ENCODE measurements around the gene KDELR3.

The KDELR3 gene

GRCh38 chr22:38453996-38454352 lies 13.9 kb upstream of the KDELR3 start:
- H3K9me2 ChIP-seq (ENCODE audit: low read depth, low read length): no peaks in the 10 kb centered on the region
- peaks cover 9% of the 10 kb centered on the region for H3K27me3 ChIP-seq (ENCODE audit: insufficient read depth, low read length)

GRCh38 chr22:38454353-38455075 lies 13.4 kb upstream of the KDELR3 start:
- Histone ChIP-seq H3K4me1 (ENCODE audit: insufficient read depth, low read length, severe bottlenecking) (no peaks in the 10 kb centered on the region), H4K20me1 (ENCODE audit: insufficient read depth, low read length) (no peaks in the 10 kb centered on the region), H2AFZ (ENCODE audit: low read length) (no peak overlapping the region), H3K9me2 (ENCODE audit: low read depth, low read length) (no peaks in the 10 kb centered on the region), H3K36me3 (ENCODE audit: insufficient read depth, low read length) (no peaks in the 10 kb centered on the region), H3K27me3 (ENCODE audit: insufficient read depth, low read length) (peaks cover 9% of the 10 kb centered on the region), H3F3A (ENCODE audit: insufficient read depth, low read length) (no peaks in the 10 kb centered on the region), H3K9me3 (ENCODE audit: low read length) (no peaks in the 10 kb centered on the region), H3K9ac (ENCODE audit: low read length) (no peak overlapping the region), H3K79me2 (ENCODE audit: insufficient read depth, low read length) (no peaks in the 10 kb centered on the region), H3K4me2 (ENCODE audit: low read length) (peak overlapping the region; percentile 29; the same call in 1 of the 2 replicates), H3K4me3 (ENCODE audit: low read depth, low read length, poor library complexity, severe bottlenecking) (no peak overlapping the region), H3K27ac (ENCODE audit: low read depth, low read length, poor library complexity, severe bottlenecking) (no peak overlapping the region)
- TF ChIP-seq CTCF (IDR thresholded peaks at IDR 0.05; ENCODE audit: low read length) (no peak), EZH2 (IDR thresholded peaks at IDR 0.05; ENCODE audit: borderline replicate concordance, low read length) (no peak)

More at GRCh38 chr22:38453996-38454352, 13.9 kb upstream of the KDELR3 start:
- H3K36me3 ChIP-seq (ENCODE audit: insufficient read depth, low read length): no peaks in the 10 kb centered on the region
- H3K27ac ChIP-seq (ENCODE audit: low read depth, low read length, poor library complexity, severe bottlenecking): no peak overlapping the region
- no peak overlapping the region for H3K9ac ChIP-seq (ENCODE audit: low read length)
- no peaks in the 10 kb centered on the region for H3K4me1 ChIP-seq (ENCODE audit: insufficient read depth, low read length, severe bottlenecking)
- no peaks in the 10 kb centered on the region for H3F3A ChIP-seq (ENCODE audit: insufficient read depth, low read length)
- no peaks in the 10 kb centered on the region for H3K79me2 ChIP-seq (ENCODE audit: insufficient read depth, low read length)
- H3K4me2 ChIP-seq (ENCODE audit: low read length): no peak overlapping the region
- H3K9me3 ChIP-seq (ENCODE audit: low read length): no peaks in the 10 kb centered on the region
- H3K4me3 ChIP-seq (ENCODE audit: low read depth, low read length, poor library complexity, severe bottlenecking): no peak overlapping the region
- H2AFZ ChIP-seq (ENCODE audit: low read length): no peak overlapping the region
- TF ChIP-seq EZH2 (IDR thresholded peaks at IDR 0.05; ENCODE audit: borderline replicate concordance, low read length): no peak
- no peak for TF ChIP-seq CTCF (IDR thresholded peaks at IDR 0.05; ENCODE audit: low read length)
- H4K20me1 ChIP-seq (ENCODE audit: insufficient read depth, low read length): no peaks in the 10 kb centered on the region

GRCh38 chr22:38455076-38455529 lies 12.8 kb upstream of the KDELR3 start, which contains the start of gene KCNJ4:
Gene KCNJ4 (minus strand): TSS chr22:38455199. CDS start chr22:38428132, 27,067 bp downstream.
- Histone ChIP-seq H3K36me3 (ENCODE audit: insufficient read depth, low read length) (no peaks in the 10 kb centered on the region), H3K4me3 (ENCODE audit: low read depth, low read length, poor library complexity, severe bottlenecking) (peak within 1 kb of the TSS; percentile 40), H3K4me1 (ENCODE audit: insufficient read depth, low read length, severe bottlenecking) (no peaks in the 10 kb centered on the region), H2AFZ (ENCODE audit: low read length) (no peak within 1 kb of the TSS), H3K4me2 (ENCODE audit: low read length) (peak within 1 kb of the TSS; percentile 34; the same call in 1 of the 2 replicates), H3K9me2 (ENCODE audit: low read depth, low read length) (no peaks in the 10 kb centered on the region), H3K27me3 (ENCODE audit: insufficient read depth, low read length) (peaks cover 8% of the 10 kb centered on the region; the same call in 1 of the 2 replicates), H3K27ac (ENCODE audit: low read depth, low read length, poor library complexity, severe bottlenecking) (no peak within 1 kb of the TSS), H3K9me3 (ENCODE audit: low read length) (no peaks in the 10 kb centered on the region), H3K9ac (ENCODE audit: low read length) (no peak within 1 kb of the TSS), H3K79me2 (ENCODE audit: insufficient read depth, low read length) (no peaks in the 10 kb centered on the region), H3F3A (ENCODE audit: insufficient read depth, low read length) (no peaks in the 10 kb centered on the region), H4K20me1 (ENCODE audit: insufficient read depth, low read length) (no peaks in the 10 kb centered on the region)
- TF ChIP-seq CTCF (IDR thresholded peaks at IDR 0.05; ENCODE audit: low read length) (no peak), EZH2 (IDR thresholded peaks at IDR 0.05; ENCODE audit: borderline replicate concordance, low read length) (no peak)

Data from OCI-LY1 (cell line).